Activated CD8-positive, alpha-beta memory T cell treated with anti-CD3 and anti-CD28 coated beads, Interleukin-2, amount 10 ng/mL, durations not matched to agents 7 days and 5 days (primary cell): ENCODE results near the gene SCCPDH. TPM values are rescaled to one million over a fixed set of nuclear protein-coding genes. Genes with fewer than 3 reads are reported as not detected.

Source experiments
- ATAC-seq: fragments of 150-1000 bp; cut with Tn5 transposase; one replicate; pipeline ENCODE4 v1.10.0; 2021; ENCODE audit warnings: moderate library complexity
- CTCF ChIA-PET: fragments of 350-600 bp; sonication (Branson Sonifier 250); formaldehyde crosslinking; loops from one replicate; lab custom pipeline; 2021; ENCODE audit warnings: antibody characterized with exemption; lab: Charles Lee
- DNase-seq: peaks from one replicate; pipeline ENCODE4 v3.0.0-alpha.2; 2020
- H3K27ac Mint-ChIP-seq: one replicate; pipeline ENCODE4 v1.8.0; 2021; ENCODE audit warnings: mild to moderate bottlenecking, mixed read lengths
- H3K27me3 Mint-ChIP-seq: one replicate; pipeline ENCODE4 v1.8.0; 2021; ENCODE audit warnings: mixed read lengths
- H3K36me3 Mint-ChIP-seq: one replicate; pipeline ENCODE4 v1.8.0; 2021; ENCODE audit warnings: mild to moderate bottlenecking, mixed read lengths
- H3K4me1 Mint-ChIP-seq: one replicate; pipeline ENCODE4 v1.8.0; 2021; ENCODE audit warnings: mixed read lengths
- H3K4me3 Mint-ChIP-seq: one replicate; pipeline ENCODE4 v1.8.0; 2021; ENCODE audit warnings: mild to moderate bottlenecking, moderate library complexity, mixed read lengths
- H3K9me3 Mint-ChIP-seq: one replicate; pipeline ENCODE4 v1.8.0; 2022; ENCODE audit warnings: low read depth, mixed read lengths
- total RNA-seq, 2 experiments: library from RNA; stranded (reverse); gene quantifications; one replicate each; pipeline ENCODE4 v1.2.3, GENCODE V29; 2021

SCCPDH gene
- total RNA-seq, 2 experiments from 2014 or later, result 15.2 to 24.8 TPM

DNA sequence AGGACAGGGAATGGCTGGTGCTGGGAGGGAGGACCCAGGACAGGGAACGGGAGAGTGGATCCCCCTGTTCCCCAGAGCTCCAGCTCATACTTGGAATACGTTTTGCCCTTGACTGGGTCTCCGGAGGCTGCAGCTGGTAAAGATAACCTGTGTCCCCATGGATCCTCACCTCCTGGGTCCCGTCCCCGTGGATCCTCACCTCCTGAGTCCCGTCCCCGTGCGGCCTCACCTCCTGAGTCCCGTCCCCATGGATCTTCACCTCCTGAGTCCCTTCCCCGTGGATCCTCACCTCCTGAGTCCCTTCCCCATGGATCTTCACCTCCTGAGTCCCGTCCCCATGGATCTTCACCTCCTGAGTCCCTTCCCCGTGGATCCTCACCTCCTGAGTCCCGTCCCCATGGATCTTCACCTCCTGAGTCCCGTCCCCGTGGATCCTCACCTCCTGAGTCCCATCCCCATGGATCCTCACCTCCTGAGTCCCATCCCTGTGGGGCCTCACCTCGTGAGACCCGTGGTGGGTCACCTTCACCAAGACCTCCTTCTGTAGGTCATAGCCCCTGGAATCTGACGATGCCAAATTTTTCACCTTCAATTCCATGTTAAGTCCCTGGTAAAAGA lies 61.4 kb downstream of the SCCPDH start:
- H3K27me3 Mint-ChIP-seq, result peaks cover 10% of the 10 kb centered on the region
- no peaks in the 10 kb centered on the region for H3K9me3 Mint-ChIP-seq
- H3K27ac Mint-ChIP-seq, result no peak overlapping the region
- H3K36me3 Mint-ChIP-seq, result no peaks in the 10 kb centered on the region
- no peak for DNase-seq
- no peak for ATAC-seq
- CTCF ChIA-PET, result no interaction called here
- H3K4me3 Mint-ChIP-seq, result no peak overlapping the region
- peaks cover 6% of the 10 kb centered on the region for H3K4me1 Mint-ChIP-seq

DNA sequence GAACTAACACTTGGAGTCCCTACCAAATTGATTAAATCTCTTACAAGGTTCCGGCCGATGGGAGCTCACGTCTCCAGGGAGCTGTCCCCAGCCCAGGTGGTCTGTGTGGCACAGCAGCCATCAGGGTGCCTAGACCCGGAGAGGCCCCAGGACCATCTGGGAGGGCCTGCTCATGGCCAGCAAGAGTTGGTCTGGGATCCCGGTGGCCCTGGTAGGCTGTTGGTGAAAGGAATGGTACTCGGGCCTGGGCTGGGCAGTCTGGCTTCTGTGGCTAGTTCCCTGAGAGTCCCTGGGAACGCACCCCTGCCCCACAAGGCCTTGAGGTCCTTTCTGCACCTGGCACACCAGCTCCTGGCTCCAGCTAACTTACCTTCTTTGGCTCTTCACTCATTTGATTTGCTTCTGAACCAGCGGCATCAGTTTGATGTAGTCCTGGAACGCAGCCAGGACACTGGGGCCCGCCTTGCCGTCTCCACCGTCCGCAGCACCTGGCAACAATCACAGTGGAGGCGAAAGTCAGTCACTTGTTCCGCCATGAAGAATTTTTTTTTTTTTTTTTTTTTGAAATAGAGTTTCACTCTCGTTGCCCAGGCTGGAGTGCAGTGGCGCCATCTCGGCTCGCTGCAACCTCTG lies 62.5 kb downstream of the SCCPDH start:
- no peaks in the 10 kb centered on the region for H3K36me3 Mint-ChIP-seq
- H3K4me1 Mint-ChIP-seq, result peaks cover 6% of the 10 kb centered on the region
- no peak overlapping the region for H3K27ac Mint-ChIP-seq
- no peak for DNase-seq
- ATAC-seq, result no peak
- no peaks in the 10 kb centered on the region for H3K9me3 Mint-ChIP-seq
- H3K4me3 Mint-ChIP-seq, result no peak overlapping the region
- peaks cover 10% of the 10 kb centered on the region for H3K27me3 Mint-ChIP-seq
- CTCF ChIA-PET, result no interaction called here

DNA sequence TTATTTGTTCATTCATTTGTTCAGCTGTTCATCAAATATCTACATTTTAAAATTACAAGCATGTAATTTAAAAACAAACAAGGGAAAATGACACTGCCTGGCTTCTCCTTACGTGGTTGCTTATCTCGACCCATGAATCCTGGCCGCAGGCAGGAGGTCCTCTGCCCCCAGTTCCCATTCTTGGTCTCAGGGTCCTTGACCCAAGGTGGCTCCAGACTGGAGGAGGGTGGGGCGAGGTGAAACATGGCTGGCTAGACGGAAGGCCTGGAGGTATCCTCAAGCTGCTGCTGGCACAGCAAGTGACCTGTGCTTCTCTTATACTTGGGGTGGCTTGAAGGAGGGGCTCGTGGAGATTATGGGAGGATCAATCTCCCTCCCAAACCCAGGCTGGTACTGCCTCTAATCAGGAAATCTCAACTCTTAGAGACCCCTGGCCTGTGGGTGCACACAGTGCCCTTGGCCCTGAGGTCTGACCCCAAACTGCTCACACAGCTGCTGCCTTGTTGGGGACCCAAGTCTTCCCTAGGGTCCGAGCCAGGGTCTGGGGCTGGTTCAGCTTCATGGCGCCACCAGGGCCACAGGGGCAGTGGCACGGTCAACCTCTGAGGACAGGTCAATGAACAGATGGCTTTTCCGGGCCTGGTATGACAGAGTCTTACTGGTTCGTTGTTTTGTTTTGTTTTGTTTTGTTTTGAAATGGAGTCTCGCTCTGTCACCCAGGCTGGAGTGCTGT lies 63.7 kb downstream of the SCCPDH start:
- CTCF ChIA-PET, result no interaction called here
- Mint-ChIP-seq H3K4me1 (peaks cover 6% of the 10 kb centered on the region), H3K9me3 (no peaks in the 10 kb centered on the region), H3K27ac (no peak overlapping the region), H3K27me3 (peaks cover 10% of the 10 kb centered on the region), H3K36me3 (no peaks in the 10 kb centered on the region), H3K4me3 (no peak overlapping the region)
- DNase-seq (no peak), ATAC-seq (no peak)

DNA sequence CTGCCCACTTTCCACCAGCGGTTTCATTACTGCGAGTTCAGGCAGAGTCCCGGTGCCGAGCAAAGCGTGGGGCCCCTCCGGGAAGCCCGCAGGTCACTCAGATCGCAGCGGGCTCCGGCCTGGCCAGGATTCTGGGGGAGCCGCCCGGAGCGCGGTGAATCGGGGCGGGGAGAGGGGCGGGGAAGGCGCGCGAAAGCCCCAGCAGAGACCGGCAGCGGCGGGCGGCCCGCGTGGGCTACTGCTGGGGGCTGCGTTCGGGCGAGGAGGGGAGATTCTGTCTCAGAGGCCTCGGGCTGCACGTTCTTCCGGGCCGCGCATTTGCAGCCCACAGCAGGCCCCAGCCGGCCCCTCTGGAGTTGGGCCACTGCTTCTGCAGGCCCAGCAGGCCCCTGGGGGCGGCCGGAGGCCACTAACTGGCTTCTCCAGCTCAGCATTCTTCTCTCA lies 64.7 kb downstream of the SCCPDH start:
- H3K36me3 Mint-ChIP-seq, result no peaks in the 10 kb centered on the region
- DNase-seq, result no peak
- CTCF ChIA-PET, result no interaction called here
- peaks cover 10% of the 10 kb centered on the region for H3K27me3 Mint-ChIP-seq
- no peaks in the 10 kb centered on the region for H3K9me3 Mint-ChIP-seq
- H3K4me3 Mint-ChIP-seq, result no peak overlapping the region
- ATAC-seq, result no peak
- H3K4me1 Mint-ChIP-seq, result peaks cover 6% of the 10 kb centered on the region
- H3K27ac Mint-ChIP-seq, result no peak overlapping the region

DNA sequence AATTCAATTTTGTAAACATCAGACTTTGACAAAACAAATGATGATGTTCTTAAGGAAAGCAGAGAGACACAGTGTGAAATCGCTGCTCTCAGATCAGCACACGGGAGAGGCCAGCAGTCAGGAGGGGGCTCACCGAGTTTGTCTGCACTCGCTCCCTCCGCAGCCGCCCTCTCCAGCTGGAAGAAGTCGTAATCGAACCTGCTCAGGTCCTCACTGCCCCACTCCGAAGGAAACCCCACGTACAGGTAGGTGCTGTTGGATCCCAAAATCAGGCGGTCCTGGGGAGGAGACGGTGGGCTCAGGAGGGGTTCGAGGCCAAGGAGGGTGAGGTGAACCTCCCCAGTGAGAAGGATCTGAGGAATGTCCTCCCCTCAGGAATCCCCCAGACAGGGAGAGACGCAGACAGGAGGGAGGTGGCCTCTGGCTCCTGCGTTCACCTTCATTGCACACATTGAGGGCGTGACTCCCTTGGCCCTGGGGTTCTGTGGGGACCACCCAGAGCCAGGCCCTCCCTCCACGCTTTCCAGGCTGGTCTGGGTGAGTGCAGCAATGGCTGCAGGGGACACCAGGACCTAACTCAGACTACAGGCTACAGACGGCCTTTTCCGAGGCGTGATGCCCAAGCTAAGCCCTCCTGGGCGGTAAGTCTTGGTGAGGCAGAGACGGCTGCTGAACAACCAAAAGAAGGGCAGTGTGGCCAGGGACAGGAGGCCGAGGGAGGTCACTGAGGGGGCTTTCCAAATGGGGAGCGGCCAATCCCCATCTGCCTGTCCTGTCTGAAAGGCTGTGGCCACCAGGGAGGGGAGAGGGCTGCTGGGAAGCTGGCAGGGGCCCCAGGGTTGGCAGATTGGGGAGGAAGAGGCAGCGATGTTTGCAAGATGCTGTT lies 65.5 kb downstream of the SCCPDH start:
- Mint-ChIP-seq H3K9me3 (no peaks in the 10 kb centered on the region), H3K36me3 (no peaks in the 10 kb centered on the region), H3K27me3 (peaks cover 10% of the 10 kb centered on the region), H3K4me1 (peaks cover 5% of the 10 kb centered on the region), H3K4me3 (no peak overlapping the region), H3K27ac (no peak overlapping the region)
- DNase-seq, result no peak
- CTCF ChIA-PET, result no interaction called here
- ATAC-seq, result no peak

DNA sequence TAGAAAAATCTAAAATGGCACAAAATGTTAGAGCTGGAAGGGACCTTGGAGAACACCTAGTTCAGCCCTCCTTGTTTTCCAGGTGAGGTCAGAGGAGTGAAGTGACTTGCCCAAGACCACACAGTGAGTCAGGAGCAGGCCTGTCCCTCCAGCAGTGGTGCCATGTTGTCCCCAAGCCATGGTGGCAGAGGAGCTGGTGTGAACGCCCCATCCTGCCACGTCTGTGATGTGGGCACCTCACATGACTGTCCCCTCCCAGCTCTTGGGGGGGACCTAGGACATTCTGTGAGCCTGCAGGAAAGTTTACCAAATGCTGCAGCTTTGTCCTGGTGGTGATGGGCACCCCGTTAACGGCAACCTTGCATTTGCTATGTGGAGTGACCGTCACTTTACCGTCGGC lies 66.2 kb downstream of the SCCPDH start:
- Mint-ChIP-seq H3K27me3 (peaks cover 10% of the 10 kb centered on the region), H3K27ac (no peak overlapping the region), H3K4me3 (no peak overlapping the region), H3K36me3 (no peaks in the 10 kb centered on the region), H3K4me1 (no peaks in the 10 kb centered on the region), H3K9me3 (no peaks in the 10 kb centered on the region)
- CTCF ChIA-PET, result no interaction called here
- ATAC-seq (no peak), DNase-seq (no peak)

DNA sequence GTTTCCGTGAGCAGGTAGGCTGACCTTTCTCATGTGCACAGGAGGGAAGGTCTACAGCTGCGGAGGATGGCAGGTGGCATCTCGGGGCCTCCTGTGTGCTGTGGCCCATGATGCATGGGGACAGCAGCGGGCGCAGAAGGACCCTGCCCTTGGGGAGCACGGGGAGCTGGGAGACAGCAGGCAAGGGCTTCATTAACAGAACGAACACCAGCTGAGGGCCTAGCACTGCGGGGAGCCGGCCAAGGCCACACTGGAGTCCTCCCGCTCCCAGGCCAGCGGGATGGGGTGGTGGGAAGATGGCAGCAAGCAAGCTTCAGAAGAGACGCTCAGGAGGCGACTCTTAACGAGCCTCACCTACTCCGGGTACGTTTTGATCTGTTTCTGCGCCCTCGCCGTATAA lies 66.6 kb downstream of the SCCPDH start:
- CTCF ChIA-PET, result no interaction called here
- H3K4me3 Mint-ChIP-seq, result no peak overlapping the region
- ATAC-seq (no peak), DNase-seq (no peak)
- no peaks in the 10 kb centered on the region for H3K4me1 Mint-ChIP-seq
- peaks cover 10% of the 10 kb centered on the region for H3K27me3 Mint-ChIP-seq
- no peak overlapping the region for H3K27ac Mint-ChIP-seq
- no peaks in the 10 kb centered on the region for H3K36me3 Mint-ChIP-seq
- no peaks in the 10 kb centered on the region for H3K9me3 Mint-ChIP-seq

DNA sequence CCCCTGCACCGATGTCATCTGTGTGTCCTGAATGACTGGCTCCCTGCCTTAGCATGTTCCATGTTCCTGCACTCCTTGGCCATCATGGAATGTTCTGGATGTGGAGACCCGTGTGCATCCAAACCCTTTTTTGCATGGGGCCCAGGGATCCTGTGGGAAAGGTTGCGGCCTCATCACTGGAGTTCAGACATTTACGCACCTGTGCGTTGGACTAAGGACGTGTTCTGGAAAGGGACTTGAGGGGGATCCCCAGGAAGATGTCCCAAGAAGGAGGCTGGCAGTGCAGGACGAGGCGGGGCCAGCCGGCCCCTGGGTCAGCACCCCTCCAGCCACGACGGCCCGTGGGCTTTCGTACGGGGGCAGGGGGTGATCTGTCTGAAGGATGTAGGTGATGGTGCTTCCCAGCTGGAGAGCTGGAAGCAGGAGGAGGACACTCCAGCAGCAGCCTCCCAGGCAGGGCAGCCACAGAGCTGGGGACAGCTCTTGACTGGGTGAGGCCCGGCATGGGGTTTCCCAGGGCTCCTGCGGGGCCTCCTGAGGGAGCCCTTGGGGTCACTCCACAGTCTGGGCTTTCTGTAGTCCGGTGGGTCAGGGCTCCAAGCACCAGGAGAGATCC lies 67.2 kb downstream of the SCCPDH start:
- H3K4me3 Mint-ChIP-seq, result no peak overlapping the region
- peaks cover 10% of the 10 kb centered on the region for H3K27me3 Mint-ChIP-seq
- no peaks in the 10 kb centered on the region for H3K36me3 Mint-ChIP-seq
- ATAC-seq (no peak), DNase-seq (no peak)
- CTCF ChIA-PET, result no interaction called here
- H3K9me3 Mint-ChIP-seq, result no peaks in the 10 kb centered on the region
- no peak overlapping the region for H3K27ac Mint-ChIP-seq
- no peaks in the 10 kb centered on the region for H3K4me1 Mint-ChIP-seq

DNA sequence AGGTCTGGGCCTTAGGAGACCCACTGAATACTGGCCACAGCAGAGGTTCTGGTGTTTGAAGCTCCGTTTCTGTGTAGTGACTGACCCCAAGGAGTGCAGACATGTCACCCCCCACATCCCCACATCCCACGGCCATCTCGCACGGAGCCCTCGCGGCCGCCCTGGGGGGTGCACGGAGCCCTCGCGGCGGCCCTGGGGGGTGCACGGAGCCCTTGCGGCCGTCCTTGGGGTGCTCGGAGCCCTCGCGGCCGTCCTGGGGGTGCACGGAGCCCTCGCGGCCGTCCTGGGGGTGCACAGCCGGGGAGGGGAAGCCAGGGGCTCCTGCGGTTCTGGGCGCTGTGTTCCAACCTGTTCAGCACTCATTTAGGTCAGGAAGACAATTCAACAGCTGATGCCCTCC lies 68.4 kb downstream of the SCCPDH start:
- H3K27ac Mint-ChIP-seq, result no peak overlapping the region
- DNase-seq (no peak), ATAC-seq (no peak)
- no peaks in the 10 kb centered on the region for H3K4me1 Mint-ChIP-seq
- no peak overlapping the region for H3K4me3 Mint-ChIP-seq
- H3K36me3 Mint-ChIP-seq, result no peaks in the 10 kb centered on the region
- H3K27me3 Mint-ChIP-seq, result peaks cover 10% of the 10 kb centered on the region
- CTCF ChIA-PET, result no interaction called here
- H3K9me3 Mint-ChIP-seq, result no peaks in the 10 kb centered on the region

DNA sequence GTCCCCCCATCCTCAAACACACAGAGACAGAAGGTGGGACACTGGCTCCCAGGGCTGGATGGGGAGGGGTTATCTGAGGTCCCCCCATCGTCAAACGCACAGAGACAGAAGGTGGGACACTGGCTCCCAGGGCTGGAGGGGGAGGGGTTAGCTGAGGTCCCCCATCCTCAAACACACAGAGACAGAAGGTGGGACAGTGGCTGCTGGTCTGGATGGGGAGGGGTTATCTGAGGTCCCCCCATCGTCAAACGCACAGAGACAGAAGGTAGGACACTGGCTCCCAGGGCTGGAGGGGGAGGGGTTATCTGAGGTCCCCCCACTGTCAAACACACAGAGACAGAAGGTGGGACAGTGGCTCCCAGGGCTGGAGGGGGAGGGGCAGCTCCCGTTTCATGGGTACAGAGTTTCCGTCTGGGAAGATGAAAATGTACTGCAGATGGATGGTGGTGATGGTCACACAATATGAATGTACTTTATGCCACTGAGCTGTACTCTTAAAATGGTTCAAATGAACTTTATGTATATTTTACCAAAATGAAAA lies 69.2 kb downstream of the SCCPDH start:
- no peaks in the 10 kb centered on the region for H3K9me3 Mint-ChIP-seq
- CTCF ChIA-PET, result no interaction called here
- DNase-seq (no peak), ATAC-seq (no peak)
- no peak overlapping the region for H3K4me3 Mint-ChIP-seq
- H3K27ac Mint-ChIP-seq, result no peak overlapping the region
- H3K4me1 Mint-ChIP-seq, result no peaks in the 10 kb centered on the region
- H3K36me3 Mint-ChIP-seq, result no peaks in the 10 kb centered on the region
- peaks cover 8% of the 10 kb centered on the region for H3K27me3 Mint-ChIP-seq

DNA sequence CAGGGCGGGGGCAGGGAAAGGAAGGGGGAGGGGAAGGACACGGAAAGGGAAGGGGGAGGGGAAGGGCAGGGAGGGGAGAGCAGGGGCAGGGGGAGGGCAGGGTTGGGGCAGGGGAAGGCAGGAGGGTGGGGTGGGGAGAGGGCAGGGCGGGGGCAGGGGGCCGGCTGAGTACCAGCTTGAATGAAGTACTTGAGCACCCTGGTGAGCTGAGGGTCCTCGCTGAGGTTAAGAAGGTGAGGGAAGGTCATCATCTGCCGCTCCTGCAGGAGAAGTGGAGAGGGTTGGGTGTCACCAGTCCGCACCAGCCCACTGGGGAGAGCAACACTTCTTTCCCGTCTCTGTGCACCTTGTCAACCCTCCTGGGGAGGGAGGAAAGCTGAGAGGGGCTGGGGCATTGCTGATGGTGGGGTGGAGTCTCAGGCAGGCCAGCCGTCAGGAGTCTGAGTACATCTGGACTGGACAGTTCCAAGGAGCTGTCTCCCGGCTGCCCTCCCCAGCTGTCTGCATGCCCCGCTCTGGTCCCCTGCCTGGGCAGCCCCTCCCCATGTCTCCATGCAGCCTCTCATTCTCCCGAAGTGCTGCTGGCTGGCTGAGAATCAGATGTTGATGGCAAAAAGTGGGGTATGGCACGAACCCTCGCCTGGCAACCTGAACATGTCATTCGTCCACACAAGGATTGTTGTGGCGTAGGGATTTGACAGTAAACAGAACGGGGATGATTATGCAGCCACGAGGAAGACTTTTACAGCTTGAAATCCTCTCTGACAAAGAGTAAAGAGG lies 70.0 kb downstream of the SCCPDH start:
- CTCF ChIA-PET, result no interaction called here
- Mint-ChIP-seq H3K9me3 (no peaks in the 10 kb centered on the region), H3K27ac (no peak overlapping the region), H3K4me3 (no peak overlapping the region), H3K4me1 (no peaks in the 10 kb centered on the region), H3K27me3 (peaks cover 4% of the 10 kb centered on the region), H3K36me3 (no peaks in the 10 kb centered on the region)
- ATAC-seq, result no peak
- DNase-seq, result no peak

DNA sequence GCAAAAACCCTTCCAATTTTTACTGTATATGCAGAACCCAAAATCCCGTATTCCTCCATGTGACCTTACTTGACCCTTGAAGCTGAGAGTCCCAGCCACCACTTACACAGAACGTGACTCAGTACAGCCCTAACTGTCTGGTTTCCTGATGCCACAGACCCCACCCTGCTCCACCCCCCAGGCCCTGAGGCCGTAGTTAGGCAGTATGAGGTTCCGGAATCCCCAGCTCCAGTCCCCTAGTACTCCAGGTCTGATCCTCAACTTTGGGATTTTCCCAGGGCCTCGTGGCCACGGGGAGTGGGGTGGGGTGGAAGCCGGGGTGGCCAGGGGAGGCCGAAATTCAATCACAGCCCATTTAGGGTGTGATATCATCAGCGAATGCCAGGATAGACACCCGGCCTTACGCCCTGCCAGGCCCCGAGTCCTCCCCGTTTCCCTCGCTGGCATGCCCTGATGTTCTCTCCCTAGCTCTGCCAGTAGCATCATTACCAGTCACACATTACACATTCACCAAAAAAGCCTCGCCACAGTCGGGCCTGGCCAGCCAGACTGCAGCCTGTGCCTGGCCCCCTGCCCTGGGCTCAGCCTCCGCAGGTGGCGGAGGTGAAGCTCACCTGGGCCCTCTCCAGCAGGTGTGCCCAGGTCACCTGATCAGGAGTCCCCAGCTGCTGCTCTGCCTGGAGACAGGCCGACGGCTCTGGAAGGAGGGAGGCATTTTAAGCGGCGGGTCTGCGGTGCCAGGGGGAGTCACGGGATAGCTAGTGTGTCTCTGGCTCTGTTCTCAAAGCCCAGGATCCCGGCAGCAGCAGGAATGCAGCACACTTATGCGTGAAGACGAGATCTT lies 70.8 kb downstream of the SCCPDH start:
- DNase-seq, result no peak
- no peaks in the 10 kb centered on the region for H3K27me3 Mint-ChIP-seq
- no peak overlapping the region for H3K4me3 Mint-ChIP-seq
- no peaks in the 10 kb centered on the region for H3K4me1 Mint-ChIP-seq
- H3K36me3 Mint-ChIP-seq, result no peaks in the 10 kb centered on the region
- CTCF ChIA-PET, result no interaction called here
- H3K27ac Mint-ChIP-seq, result no peak overlapping the region
- H3K9me3 Mint-ChIP-seq, result no peaks in the 10 kb centered on the region
- no peak for ATAC-seq
